Stimulated activated CD8-positive, alpha-beta memory T cell treated with anti-CD3 and anti-CD28 coated beads, Interleukin-4, amount 100 ng/mL, for 4 hours (primary cell): ENCODE results near the gene GIT2.
"Not testable (repeated sequence)": the region's sequence is repeated elsewhere in the genome, so short reads cannot be mapped to it uniquely, and the experiment has no call there.

ENCODE experiments used
- DNase-seq, 2 donors: peaks; one replicate each; pipeline ENCODE4 v3.0.0-alpha.2; 2020; ENCODE audit warnings: low read depth in 2 of 2, low spot score in 1 of 2

Gene GIT2

DNA sequence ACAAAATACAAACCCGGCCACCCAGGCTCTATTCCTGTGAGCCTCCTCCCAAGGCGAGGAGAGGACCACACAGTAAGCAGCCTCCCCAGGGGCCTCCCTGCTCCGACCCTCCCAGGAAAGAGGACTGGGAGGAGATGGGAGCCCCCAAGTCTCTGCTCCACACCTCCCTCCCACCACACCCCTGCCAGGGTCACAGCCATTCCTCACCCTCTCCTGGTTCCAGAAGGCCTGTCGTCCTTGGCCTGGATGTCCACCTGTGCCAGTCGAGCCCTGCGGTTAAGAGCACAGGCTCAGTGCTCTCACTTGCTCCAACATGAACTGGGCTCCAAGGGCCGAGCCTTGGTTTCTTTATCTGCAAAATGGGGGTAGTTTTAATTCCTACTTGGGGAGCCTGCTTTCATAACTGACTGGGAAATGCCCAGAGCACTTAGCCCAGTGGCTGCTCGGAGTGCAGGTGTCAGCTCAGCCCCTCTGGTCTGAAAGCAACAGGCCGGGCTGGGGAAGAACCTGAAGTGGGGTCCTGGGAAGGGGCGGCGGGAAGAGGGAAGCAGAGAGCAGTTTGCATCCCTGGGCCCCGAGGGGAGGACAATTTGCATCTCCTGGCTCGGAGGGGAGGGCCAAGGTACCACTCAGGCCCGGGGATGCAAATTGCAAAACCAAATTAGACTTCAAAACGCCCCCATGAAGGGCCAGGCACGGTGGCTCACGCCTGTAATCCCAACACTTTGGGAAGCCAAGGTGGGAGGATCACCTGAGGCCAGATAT, 72.5 kb downstream of the GIT2 start:
- DNase-seq, result no peak

DNA sequence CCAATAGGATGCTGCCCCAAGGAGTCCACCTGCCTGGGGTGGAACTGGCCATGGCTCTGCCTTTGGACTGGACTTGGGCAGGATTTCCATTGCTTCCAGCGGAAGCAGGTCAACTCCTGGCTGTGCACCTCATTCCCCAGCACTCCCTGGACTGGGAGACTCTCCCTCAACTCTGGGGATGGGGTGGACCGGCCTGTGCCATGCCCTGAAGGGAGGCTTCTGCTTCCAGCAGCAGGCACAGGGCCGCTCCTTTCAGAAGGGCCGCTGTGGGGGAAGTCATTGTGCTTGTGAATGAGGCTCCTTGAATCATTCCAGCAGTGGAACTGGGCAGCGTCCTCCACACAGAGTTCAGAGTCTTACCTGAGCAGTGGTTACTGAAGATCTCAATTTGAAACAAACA, 73.1 kb downstream of the GIT2 start:
- no peak for DNase-seq

DNA sequence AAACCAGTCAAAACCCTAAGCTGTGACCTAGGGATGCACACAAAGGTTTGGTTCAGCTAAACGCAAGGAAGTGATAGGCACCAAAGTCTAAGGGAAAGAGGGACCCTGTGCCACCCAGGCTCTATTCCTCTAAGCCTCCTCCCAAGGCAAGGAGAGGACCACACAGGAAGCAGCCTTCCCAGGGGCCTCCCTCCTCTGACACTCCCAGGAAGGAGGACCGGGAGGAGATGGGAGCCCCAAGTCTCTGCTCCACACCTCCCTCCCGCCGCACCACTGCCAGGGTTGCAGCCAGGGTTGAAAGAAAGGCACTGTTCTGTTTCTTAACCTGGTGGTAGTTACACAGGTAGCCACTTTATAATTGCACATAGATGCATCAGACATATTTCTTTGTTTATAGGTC, 74.2 kb downstream of the GIT2 start:
- DNase-seq, result no peak

- DNase-seq, result no peak
Measured at GRCh38 chr12:109920261-109920780, 75.8 kb downstream of the GIT2 start.

- DNase-seq, result no peak
Measured at GRCh38 chr12:109919456-109919855, 76.7 kb downstream of the GIT2 start.

- no peak for DNase-seq
Measured at GRCh38 chr12:109916045-109916444, 80.1 kb downstream of the GIT2 start.

DNA sequence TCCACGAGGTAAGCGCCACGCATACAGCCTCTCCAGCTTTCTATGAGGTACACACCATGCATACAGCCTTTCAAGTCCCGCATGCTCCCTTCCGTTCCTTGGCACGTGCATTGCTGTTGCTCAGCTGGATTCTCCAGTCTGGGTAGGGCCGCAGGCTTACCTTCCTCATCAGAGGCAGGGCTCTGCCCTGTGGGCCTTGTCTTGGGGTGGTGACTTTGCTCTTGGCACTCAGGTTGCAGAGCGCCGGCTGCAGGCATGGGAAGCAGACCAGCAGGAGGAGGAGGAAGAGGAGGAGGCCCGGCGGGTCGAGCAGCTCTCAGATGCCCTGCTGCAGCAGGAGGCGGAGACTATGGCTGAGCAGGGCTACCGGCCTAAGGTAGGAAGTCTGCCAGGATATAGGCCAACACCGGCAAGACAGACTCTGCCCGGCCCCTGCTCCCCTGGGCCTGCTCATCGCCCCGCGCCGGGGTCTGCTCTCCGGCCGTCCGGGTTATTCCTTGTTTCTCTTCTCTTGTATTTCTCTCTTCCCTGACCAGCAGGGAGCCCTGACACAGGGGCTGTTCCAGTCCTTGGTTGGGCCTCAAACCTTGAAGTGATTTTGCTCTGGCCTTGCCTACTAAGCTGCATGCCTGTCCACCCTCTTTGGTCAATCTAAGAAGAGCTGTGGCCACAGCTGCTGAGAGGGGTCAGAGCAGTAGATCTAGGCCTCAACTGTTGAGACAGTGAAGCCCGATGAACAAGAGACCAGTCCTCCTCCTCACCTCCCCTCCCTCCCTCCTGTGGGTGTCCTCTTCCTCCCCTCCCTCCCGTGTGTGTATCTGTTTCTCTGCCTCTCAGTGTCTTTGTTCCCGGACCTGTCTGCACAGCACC, 80.8 kb downstream of the GIT2 start:
- no peak for DNase-seq

GRCh38 chr12:109914461-109914860, 81.7 kb downstream of the GIT2 start:
- DNase-seq, result no peak

DNA sequence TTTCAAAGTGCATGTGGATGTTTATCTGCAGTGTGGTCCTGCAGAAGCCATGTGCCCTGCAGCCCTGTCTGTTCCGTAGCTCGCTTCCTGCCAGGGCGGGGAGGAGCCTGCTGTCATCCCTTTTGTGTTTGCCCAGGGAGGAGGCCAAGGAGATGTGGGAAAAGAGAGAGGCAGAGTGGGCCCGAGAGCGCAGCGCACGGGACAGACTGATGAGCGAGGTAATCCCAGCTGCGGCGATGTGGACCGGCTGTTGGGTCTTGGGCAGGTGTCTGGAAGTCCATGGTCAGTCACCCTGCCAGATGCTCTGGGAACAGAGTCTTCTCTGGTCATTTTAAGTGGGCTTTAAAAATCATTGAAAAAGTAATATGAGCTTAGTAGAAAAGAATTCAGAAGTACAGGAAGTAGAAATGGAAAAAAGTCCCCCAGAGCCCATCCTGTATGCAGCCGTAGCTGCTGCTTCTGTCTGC, 83.3 kb downstream of the GIT2 start:
- DNase-seq, result no peak

GRCh38 chr12:109910969-109911348, 85.2 kb downstream of the GIT2 start:
- DNase-seq, result no peak

GRCh38 chr12:109910254-109910968, 85.8 kb downstream of the GIT2 start:
- DNase-seq, result no peak

DNA sequence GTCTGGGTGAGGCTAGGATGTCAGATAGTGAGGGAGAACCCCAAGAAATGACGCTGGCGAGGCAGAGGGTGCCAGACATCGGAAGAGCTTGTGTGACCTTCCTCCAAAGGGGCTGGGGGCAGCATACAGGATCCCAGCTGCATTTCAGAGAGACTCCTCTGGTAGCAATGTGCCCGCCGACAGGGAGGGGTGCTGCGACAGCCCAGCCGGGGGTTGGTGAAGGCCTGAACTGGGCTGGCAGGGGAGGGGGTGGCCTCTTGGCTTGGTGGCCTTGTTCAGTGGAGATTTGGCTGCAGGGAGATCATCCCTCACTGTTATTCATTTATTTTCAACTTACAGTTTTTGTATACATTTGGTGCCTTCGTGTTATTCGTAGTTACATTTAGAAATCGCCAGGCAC, 90.9 kb downstream of the GIT2 start:
- DNase-seq, result no peak

DNA sequence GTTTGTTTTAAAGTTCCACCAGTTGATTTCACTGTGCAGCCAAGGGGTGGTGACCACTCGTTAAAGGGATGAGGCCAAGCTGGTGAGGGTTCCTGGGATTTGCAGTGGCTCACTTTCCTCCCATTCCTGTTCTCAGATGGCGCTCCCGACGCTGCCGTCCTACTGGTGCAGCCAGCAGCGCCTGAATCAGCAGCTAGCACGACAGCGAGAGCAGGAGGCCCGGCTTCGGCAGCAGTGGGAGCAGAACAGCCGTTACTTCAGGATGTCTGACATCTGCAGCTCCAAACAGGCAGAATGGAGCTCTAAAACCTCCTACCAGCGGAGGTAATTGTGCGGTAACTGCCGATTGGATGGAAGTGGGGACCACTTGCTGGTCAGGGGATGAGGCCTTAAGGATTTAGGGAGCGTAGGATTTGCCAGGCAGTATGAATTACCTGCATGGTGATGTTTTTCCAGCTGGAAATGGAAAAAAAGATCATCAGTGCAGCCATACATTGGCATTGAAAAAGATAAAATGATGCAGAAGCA, 93.2 kb downstream of the GIT2 start:
- no peak for DNase-seq

DNA sequence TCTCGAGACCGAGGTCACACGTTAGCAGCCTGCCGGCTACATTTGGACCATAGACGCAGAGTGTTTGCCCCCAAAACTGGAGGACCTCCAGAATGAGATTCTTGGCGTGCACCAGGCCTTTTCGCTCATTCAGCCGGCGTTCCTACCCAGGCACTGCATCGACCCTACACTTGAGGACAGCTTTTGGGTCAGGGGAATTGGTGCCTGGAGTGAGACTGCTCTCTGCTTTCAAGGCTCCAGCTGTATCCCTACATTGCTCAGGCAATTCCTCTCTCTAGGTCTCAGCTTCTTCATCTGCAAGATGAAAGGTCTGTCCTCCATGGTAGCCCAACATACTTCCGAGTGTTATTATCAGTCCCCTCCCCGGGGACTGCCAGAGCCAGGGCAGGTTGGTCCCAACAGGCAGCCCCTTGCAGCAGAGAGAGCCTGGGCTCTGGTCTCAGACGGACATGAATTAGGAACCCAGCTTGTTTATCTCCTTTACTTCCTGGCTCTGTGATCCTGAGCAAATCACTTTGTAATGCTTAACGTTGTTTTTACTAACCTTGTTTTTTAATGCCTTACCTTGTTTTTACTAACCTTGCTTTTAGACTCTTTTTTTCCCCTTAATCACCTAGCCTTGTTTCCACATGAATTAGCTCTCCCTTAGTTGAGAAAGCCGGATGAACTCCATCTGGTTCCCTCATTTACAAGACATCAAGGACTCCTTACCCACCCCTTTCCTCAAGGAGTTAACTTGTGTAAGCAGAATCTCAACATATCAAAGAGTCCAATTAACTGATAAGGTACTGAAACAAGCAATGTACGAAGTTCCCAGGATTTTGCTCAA, 95.2 kb downstream of the GIT2 start:
- no peak for DNase-seq

GRCh38 chr12:109899783-109900751, 96.1 kb downstream of the GIT2 start, which contains the start of gene TCHP:
TSS of gene TCHP (plus strand) at chr12:109900274. CDS start at chr12:109903027, 2,753 bp downstream.
- DNase-seq, result peak; percentile 38 to 42

DNA sequence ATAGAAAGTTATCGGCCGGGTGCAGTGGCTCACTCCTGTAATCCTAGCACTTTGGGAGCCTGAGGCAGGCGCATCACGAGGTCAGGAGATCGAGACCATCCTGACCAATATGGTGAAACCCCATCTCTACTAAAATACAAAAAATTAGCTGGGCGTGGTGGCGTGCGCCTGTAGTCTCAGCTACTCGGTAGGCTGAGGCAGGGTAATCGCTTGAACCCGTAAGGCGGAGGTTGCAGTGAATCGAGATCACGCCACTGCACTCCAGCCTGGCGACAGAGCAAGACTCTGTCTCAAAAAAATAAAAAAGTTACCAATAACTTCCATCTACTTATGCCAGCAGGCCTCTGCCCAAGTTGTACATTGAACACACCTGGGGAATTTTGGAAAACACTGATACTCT, 96.8 kb downstream of the GIT2 start:
- DNase-seq, result not testable (repeated sequence)

- no peak for DNase-seq
Measured at GRCh38 chr12:109897029-109897428, 99.1 kb downstream of the GIT2 start.

DNA sequence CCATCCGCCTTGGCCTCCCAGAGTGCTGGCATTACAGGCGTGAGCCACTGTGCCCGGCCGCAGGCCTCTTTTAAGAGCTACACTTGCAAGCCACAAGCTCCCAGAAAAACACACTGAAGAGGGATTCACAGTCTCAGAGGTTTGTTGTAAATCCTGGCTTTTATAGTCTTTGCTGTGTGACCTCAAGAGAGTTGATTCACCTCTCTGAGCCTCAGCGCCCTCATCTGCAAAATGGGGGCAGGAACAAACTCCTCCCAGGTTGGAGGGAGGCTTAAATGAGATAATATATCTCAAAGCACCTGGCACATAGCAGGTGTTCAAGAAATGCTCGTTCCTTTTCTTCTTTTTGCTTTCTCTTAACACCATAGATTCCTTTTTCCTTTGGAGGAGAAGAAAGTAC, 100.0 kb downstream of the GIT2 start:
- DNase-seq, result no peak

DNA sequence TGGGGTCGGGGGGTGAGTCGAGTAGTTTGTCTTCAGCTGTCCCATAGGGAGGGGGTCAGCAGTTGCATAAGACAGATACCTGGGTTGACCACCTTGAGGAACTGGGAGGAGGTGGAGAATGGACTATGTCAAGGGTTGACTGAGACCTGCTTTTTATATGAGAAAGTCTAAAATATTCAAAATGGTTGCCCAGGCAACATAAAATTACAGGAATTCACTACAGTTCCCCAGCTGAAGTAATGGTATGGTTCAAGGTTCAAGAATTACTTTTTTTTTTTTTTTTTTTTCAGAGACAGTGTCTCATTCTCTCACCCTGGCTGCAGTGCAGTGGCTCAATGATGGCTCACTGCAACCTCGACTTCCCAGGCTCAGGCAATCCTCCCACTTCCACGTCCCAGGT, 101.2 kb downstream of the GIT2 start:
- no peak for DNase-seq
